Activated CD4-positive, alpha-beta T cell treated with anti-CD3 and anti-CD28 coated beads for 1 hour (primary cell): Measurements from ENCODE around the gene ERC1.

ENCODE experiments used
- DNase-seq: peaks from one replicate; pipeline ENCODE4 v3.0.0-alpha.2; 2020

ERC1 gene

GRCh38 chr12:1464925-1465324, 473.9 kb downstream of the ERC1 start:
- no peak for DNase-seq

- no peak for DNase-seq
Observed at GRCh38 chr12:1465990-1466389, 475.0 kb downstream of the ERC1 start.

- no peak for DNase-seq
Observed at GRCh38 chr12:1466481-1467154, 475.6 kb downstream of the ERC1 start.

GRCh38 chr12:1467710-1468109, 476.7 kb downstream of the ERC1 start:
- DNase-seq: no peak

- no peak for DNase-seq
Observed at GRCh38 chr12:1469070-1469469, 478.0 kb downstream of the ERC1 start.

GRCh38 chr12:1470051-1470450, 479.0 kb downstream of the ERC1 start:
- no peak for DNase-seq

GRCh38 chr12:1471224-1471623, 480.2 kb downstream of the ERC1 start:
- DNase-seq: no peak

- DNase-seq: no peak
Observed at GRCh38 chr12:1473418-1473817, 482.4 kb downstream of the ERC1 start.

- DNase-seq: no peak
Observed at GRCh38 chr12:1474041-1474573, 483.1 kb downstream of the ERC1 start.

- DNase-seq: no peak
Observed at GRCh38 chr12:1474574-1475153, 483.6 kb downstream of the ERC1 start.

- DNase-seq: no peak
Observed at GRCh38 chr12:1479645-1480044, 488.6 kb downstream of the ERC1 start.

- DNase-seq: no peak
Observed at GRCh38 chr12:1481326-1481725, 490.3 kb downstream of the ERC1 start.

- DNase-seq: no peak
Observed at GRCh38 chr12:1481906-1482305, 490.9 kb downstream of the ERC1 start.

- DNase-seq: no peak
Observed at GRCh38 chr12:1488908-1489381, 497.9 kb downstream of the ERC1 start.

- DNase-seq: no peak
Observed at GRCh38 chr12:1491983-1492697, 501.1 kb downstream of the ERC1 start.

- DNase-seq: no peak
Observed at GRCh38 chr12:1493781-1494565, 502.9 kb downstream of the ERC1 start.

- no peak for DNase-seq
Observed at GRCh38 chr12:1494856-1495255, 503.8 kb downstream of the ERC1 start.

- DNase-seq: no peak
Observed at GRCh38 chr12:1496162-1496900, 505.3 kb downstream of the ERC1 start.

- no peak for DNase-seq
Observed at GRCh38 chr12:1497161-1497560, 506.1 kb downstream of the ERC1 start.

GRCh38 chr12:1498199-1498740, 507.2 kb downstream of the ERC1 start:
- no peak for DNase-seq

- no peak for DNase-seq
Observed at GRCh38 chr12:1499351-1499750, 508.3 kb downstream of the ERC1 start.
